Measurements from ENCODE around the gene DNAJC5.

Gene DNAJC5

DNA sequence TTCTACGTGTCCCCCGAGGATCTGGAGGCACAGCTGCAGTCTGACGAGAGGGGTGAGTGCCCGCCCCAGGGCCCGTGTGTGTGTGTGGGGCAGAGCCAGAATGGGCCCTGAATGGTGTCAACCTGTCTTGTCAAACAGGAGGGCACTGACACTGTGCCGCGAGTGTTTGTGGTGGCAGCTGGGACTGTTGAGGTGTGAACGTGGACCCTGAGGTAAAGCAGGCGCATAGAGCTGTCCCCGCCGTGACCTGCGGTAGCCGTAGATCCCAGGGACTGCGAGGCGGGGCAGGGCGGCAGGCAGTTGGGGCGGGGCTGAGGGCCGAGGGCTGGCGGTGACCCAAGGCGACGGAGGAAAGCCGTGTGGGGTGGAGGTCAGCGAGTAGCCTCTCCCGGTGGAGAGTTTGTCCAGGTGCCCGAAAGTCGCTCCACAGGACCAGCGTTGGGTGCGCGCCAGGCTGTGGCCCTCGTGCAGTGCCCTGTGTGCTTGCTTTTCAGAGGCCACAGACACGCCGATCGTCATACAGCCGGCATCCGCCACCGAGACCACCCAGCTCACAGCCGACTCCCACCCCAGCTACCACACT is 36.1 kb downstream of the DNAJC5 start:
- no peak for TF ChIP-seq EZH2phosphoT487 (IDR thresholded peaks at IDR 0.05; ENCODE audit: borderline replicate concordance, low read length)
- TF ChIP-seq, protein P1, sequence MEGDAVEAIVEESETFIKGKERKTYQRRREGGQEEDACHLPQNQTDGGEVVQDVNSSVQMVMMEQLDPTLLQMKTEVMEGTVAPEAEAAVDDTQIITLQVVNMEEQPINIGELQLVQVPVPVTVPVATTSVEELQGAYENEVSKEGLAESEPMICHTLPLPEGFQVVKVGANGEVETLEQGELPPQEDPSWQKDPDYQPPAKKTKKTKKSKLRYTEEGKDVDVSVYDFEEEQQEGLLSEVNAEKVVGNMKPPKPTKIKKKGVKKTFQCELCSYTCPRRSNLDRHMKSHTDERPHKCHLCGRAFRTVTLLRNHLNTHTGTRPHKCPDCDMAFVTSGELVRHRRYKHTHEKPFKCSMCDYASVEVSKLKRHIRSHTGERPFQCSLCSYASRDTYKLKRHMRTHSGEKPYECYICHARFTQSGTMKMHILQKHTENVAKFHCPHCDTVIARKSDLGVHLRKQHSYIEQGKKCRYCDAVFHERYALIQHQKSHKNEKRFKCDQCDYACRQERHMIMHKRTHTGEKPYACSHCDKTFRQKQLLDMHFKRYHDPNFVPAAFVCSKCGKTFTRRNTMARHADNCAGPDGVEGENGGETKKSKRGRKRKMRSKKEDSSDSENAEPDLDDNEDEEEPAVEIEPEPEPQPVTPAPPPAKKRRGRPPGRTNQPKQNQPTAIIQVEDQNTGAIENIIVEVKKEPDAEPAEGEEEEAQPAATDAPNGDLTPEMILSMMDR (IDR thresholded peaks at IDR 0.05; ENCODE audit: low read depth, low read length, poor library complexity, severe bottlenecking): no peak
- Histone ChIP-seq H3K4me2 (ENCODE audit: low read length) (no peak overlapping the region), H3F3A (ENCODE audit: control insufficient read depth, insufficient read depth) (no peaks in the 10 kb centered on the region), H3K36me3 (ENCODE audit: control insufficient read depth, low read length) (peaks cover 77% of the 10 kb centered on the region), H3K4me1 (ENCODE audit: control insufficient read depth, low read length) (no peaks in the 10 kb centered on the region), H3K27me3 (ENCODE audit: control insufficient read depth, low read length) (no peaks in the 10 kb centered on the region), H3K9me3 (ENCODE audit: control insufficient read depth, insufficient read depth, low read length) (no peaks in the 10 kb centered on the region), H3K79me2 (ENCODE audit: control insufficient read depth, low read length) (peaks cover 15% of the 10 kb centered on the region), H3K9me2 (replicated peaks; ENCODE audit: control insufficient read depth, low read length) (no peaks in the 10 kb centered on the region), H3K4me3 (ENCODE audit: low read length) (no peak overlapping the region), H3K27ac (ENCODE audit: low read depth, low read length) (no peak overlapping the region), H4K20me1 (ENCODE audit: control insufficient read depth, insufficient read depth, low read depth, low read length) (no peaks in the 10 kb centered on the region)

DNA sequence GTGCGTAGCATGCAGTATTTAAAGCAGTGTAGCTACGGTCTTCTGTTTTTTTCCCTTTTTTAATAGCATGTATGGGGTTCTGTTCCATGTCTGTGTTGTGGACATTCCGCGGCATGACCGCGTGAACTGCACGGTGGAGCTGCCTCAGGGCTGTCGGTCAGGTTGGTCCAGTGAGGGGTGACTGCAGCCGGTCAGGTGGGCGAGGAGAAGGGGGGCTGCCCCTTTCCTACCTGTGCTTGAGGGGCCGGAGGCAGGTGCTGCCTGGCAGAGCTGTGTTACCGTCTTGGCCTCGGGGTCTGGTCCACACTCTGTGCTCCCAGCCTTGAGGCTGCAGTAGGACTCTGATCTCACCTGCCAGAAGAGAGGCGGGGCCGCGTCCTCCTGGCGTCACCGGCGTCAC is 36.8 kb downstream of the DNAJC5 start:
- no peaks in the 10 kb centered on the region for H3K9me3 ChIP-seq (ENCODE audit: control insufficient read depth, insufficient read depth, low read length)
- peaks cover 8% of the 10 kb centered on the region for H3K79me2 ChIP-seq (ENCODE audit: control insufficient read depth, low read length)
- no peak overlapping the region for H3K4me3 ChIP-seq (ENCODE audit: low read length)
- no peaks in the 10 kb centered on the region for H3K9me2 ChIP-seq (replicated peaks; ENCODE audit: control insufficient read depth, low read length)
- H4K20me1 ChIP-seq (ENCODE audit: control insufficient read depth, insufficient read depth, low read depth, low read length): no peaks in the 10 kb centered on the region
- H3K4me2 ChIP-seq (ENCODE audit: low read length): no peak overlapping the region
- no peaks in the 10 kb centered on the region for H3K4me1 ChIP-seq (ENCODE audit: control insufficient read depth, low read length)
- no peak overlapping the region for H3K27ac ChIP-seq (ENCODE audit: low read depth, low read length)
- peaks cover 70% of the 10 kb centered on the region for H3K36me3 ChIP-seq (ENCODE audit: control insufficient read depth, low read length)
- H3F3A ChIP-seq (ENCODE audit: control insufficient read depth, insufficient read depth): no peaks in the 10 kb centered on the region
- H3K27me3 ChIP-seq (ENCODE audit: control insufficient read depth, low read length): no peaks in the 10 kb centered on the region
- no peak for TF ChIP-seq EZH2phosphoT487 (IDR thresholded peaks at IDR 0.05; ENCODE audit: borderline replicate concordance, low read length)
- TF ChIP-seq, protein P1 (IDR thresholded peaks at IDR 0.05; ENCODE audit: low read depth, low read length, poor library complexity, severe bottlenecking): no peak

DNA sequence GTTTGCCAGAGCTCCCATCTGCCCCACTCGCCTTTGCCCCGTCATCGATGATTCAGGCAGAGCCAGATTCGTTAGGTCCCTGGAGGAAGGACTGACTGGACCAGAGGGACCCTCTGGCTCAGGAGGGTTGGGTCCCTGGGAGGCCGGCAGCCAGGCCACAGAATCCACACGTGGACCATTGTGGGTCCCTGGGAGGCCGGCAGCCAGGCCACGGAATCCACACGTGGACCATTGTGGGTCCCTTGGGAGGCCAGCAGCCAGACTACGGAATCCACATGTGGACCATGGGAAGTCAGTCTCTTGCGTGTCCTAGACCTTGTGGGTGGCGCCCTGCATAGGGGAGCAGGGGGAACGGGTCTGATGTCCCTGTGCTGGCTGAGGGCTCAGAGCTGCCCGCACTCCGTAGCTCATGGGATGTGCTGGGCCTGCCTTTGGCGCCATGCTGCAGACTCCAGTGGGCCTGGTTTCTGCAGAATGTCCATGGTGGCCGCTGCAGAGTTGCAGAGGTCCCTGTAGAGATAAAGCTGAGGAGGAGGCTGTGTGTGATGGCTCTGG is 37.8 kb downstream of the DNAJC5 start:
- Histone ChIP-seq H3K36me3 (ENCODE audit: control insufficient read depth, low read length) (peaks cover 61% of the 10 kb centered on the region), H3F3A (ENCODE audit: control insufficient read depth, insufficient read depth) (0 out of 2 replicates have a peak, but pooled peaks cover 2% of the 10 kb centered on the region), H3K4me2 (ENCODE audit: low read length) (no peak overlapping the region), H3K27ac (ENCODE audit: low read depth, low read length) (no peak overlapping the region), H3K4me3 (ENCODE audit: low read length) (no peak overlapping the region), H3K9me3 (ENCODE audit: control insufficient read depth, insufficient read depth, low read length) (no peaks in the 10 kb centered on the region), H3K27me3 (ENCODE audit: control insufficient read depth, low read length) (no peaks in the 10 kb centered on the region), H3K4me1 (ENCODE audit: control insufficient read depth, low read length) (no peaks in the 10 kb centered on the region), H4K20me1 (ENCODE audit: control insufficient read depth, insufficient read depth, low read depth, low read length) (no peaks in the 10 kb centered on the region), H3K9me2 (replicated peaks; ENCODE audit: control insufficient read depth, low read length) (no peaks in the 10 kb centered on the region), H3K79me2 (ENCODE audit: control insufficient read depth, low read length) (0 out of 2 replicates have a peak, but pooled peaks cover 4% of the 10 kb centered on the region)
- TF ChIP-seq, protein P1 (IDR thresholded peaks at IDR 0.05; ENCODE audit: low read depth, low read length, poor library complexity, severe bottlenecking): no peak
- TF ChIP-seq EZH2phosphoT487 (IDR thresholded peaks at IDR 0.05; ENCODE audit: borderline replicate concordance, low read length): no peak

All from DOHH2 (cell line).